Kidney (tissue), 14 donors: ENCODE data around the gene OBSCN. TPM values are rescaled to one million over a fixed set of nuclear protein-coding genes. Genes with fewer than 3 reads are reported as not detected.
"Not testable (repeated sequence)": the region's sequence is repeated elsewhere in the genome, so short reads cannot be mapped to it uniquely, and the experiment has no call there.

ENCODE experiments used
- DNase-seq, 5 donors: peaks; one replicate each; pipeline ENCODE4 v3.0.0-alpha.2; 2013 to 2020
- FAIRE-seq: peaks from 2 replicates; lab custom pipeline; 2012; peaks lifted over from hg19 to GRCh38; lab: Jason Lieb, UNC
- H3K27ac ChIP-seq, 2 donors: one replicate each; pipeline ENCODE4 v1.7.0; 2013; ENCODE audit warnings: low read depth in 2 of 2, low read length in 2 of 2, inconsistent platforms in 1 of 2
- H3K27me3 ChIP-seq: one replicate; pipeline ENCODE4 v1.7.1; 2013; ENCODE audit warnings: low read length, inconsistent platforms; ENCODE audit not compliant: control insufficient read depth, insufficient read depth
- H3K36me3 ChIP-seq, 3 donors: one replicate each; pipeline versions ENCODE4 v1.7.0 to v1.7.1; 2013; ENCODE audit warnings: low read length in 3 of 3, control low read depth in 1 of 3, inconsistent platforms in 1 of 3; ENCODE audit not compliant: insufficient read depth in 3 of 3, control insufficient read depth in 2 of 3
- H3K4me1 ChIP-seq, 3 donors: one replicate each; pipeline versions ENCODE4 v1.7.0 to v1.7.1; 2013; ENCODE audit warnings: low read length in 3 of 3, inconsistent platforms in 1 of 3, low read depth in 1 of 3; ENCODE audit not compliant: control insufficient read depth in 2 of 3, insufficient read depth in 2 of 3
- H3K4me3 ChIP-seq, 3 donors: one replicate each; pipeline versions ENCODE4 v1.7.0 to v1.8.1; 2013; ENCODE audit warnings: low read length in 3 of 3, control low read depth in 1 of 3, inconsistent platforms in 1 of 3
- H3K9ac ChIP-seq, 3 donors: one replicate each; pipeline versions ENCODE4 v1.7.0 to v1.7.1; 2013; ENCODE audit warnings: low read length in 3 of 3, control low read depth in 1 of 3, inconsistent platforms in 1 of 3
- H3K9me3 ChIP-seq, 3 donors: one replicate each; pipeline versions ENCODE4 v1.7.0 to v1.7.1; 2013; ENCODE audit warnings: low read length in 3 of 3, control low read depth in 1 of 3, inconsistent platforms in 1 of 3; ENCODE audit not compliant: control insufficient read depth in 2 of 3, insufficient read depth in 1 of 3
- CTCF ChIP-seq: IDR thresholded peaks from 3 replicates; pipeline ENCODE4 v1.5.1; 2012; ENCODE audit warnings: mild to moderate bottlenecking, moderate library complexity, borderline replicate concordance; ENCODE audit not compliant: insufficient read depth; ENCODE audit errors: extremely low read depth
- intact Hi-C: fragments of 100-400 bp; cut with DNase I; formaldehyde crosslinking; loops from one replicate; pipeline ENCODE4 v1.11.1; 2022
- polyA plus RNA-seq: library from polyadenylated mRNA; stranded (reverse); fragments of 350-450 nt; fragmentation: Illumina TruSeq; extraction: RNeasy Lipid Tissue Mini Kit (QIAGEN cat#74804); gene quantifications from one replicate; pipeline ENCODE4 v1.2.3, GENCODE V29; 2014; ENCODE audit warnings: low read depth, low replicate concordance; ENCODE audit not compliant: insufficient read depth
- total RNA-seq: library from RNA; stranded (reverse); fragmentation: NEBNext Ultra II Directional; extraction: Animal tissue kit (Norgen Biotek cat#: 25700); gene quantifications from one replicate; pipeline ENCODE4 v1.2.1, GENCODE V29; 2021
- donor health status: control.
- donor health status: control.
- donor health status: control.
- donor health status: control.
- donor health status: control.
- donor health status: DM: yes; HTN: yes; CAD: no.
- donor health status: Normal renal cell carcinoma (clear cell type).

Gene OBSCN
- total and polyA plus RNA-seq, 2 donors from 2014 or later, result 14.5 to 30.0 TPM

GRCh38 chr1:228245111-228245510 is 37.3 kb downstream of the OBSCN start:
- Histone ChIP-seq H3K4me3 (no peak overlapping the region), H3K4me1 (no peaks in the 10 kb centered on the region), H3K27me3 (no peaks in the 10 kb centered on the region), H3K36me3 (peaks cover 7 to 26% (median 14%) of the 10 kb centered on the region in 3 donors), H3K9ac (no peak overlapping the region), H3K9me3 (peaks cover 0 to 34% (median 2%) of the 10 kb centered on the region in 3 donors), H3K27ac (no peak overlapping the region)
- DNase-seq, result no peak
- TF ChIP-seq CTCF, result no peak
- intact Hi-C loops, result no loop called here
- FAIRE-seq, result no peak

GRCh38 chr1:228246216-228246900 is 38.5 kb downstream of the OBSCN start:
- peaks cover 7 to 26% (median 14%) of the 10 kb centered on the region in 3 donors for H3K36me3 ChIP-seq
- FAIRE-seq (no peak), DNase-seq (no peak)
- no peaks in the 10 kb centered on the region for H3K27me3 ChIP-seq
- no peaks in the 10 kb centered on the region for H3K4me1 ChIP-seq
- H3K27ac ChIP-seq, result no peak overlapping the region
- intact Hi-C loops, result no loop called here
- no peak overlapping the region for H3K4me3 ChIP-seq
- no peak overlapping the region for H3K9ac ChIP-seq
- no peak for TF ChIP-seq CTCF
- peaks cover 0 to 31% (median 2%) of the 10 kb centered on the region in 3 donors for H3K9me3 ChIP-seq

DNA sequence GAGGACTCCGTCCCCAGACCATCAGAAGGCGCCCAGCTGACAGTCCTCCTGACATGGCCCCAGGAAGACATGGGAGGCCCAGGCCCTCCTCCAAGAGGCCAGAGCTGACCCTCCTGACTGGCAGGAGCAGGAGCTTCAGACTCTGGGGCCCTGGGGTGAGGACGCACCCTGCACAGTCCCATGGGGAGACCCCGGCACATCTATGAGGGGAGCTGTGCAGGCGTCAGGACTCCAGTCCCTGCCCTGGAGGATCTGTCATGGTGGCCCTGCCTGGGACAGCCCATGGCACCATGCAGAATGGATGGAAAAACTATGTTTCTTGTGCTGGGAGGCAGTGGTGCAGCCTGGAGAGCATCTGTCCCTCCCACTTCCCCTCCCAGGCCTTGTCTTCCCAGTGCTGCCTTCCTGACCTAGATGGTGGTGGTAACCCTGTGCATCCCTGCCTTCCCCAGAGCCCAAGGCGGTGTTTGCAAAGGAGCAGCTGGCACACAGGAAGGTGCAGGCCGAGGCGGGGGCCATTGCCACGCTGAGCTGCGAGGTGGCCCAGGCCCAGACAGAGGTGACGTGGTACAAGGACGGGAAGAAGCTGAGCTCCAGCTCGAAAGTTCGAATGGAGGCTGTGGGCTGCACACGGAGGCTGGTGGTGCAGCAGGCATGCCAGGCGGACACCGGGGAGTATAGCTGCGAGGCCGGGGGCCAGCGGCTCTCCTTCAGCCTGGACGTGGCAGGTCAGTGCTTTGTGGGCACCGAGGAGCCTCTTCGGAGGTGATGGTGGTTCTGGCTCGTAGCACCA is 41.9 kb downstream of the OBSCN start:
- no peak for FAIRE-seq
- Histone ChIP-seq H3K27ac (no peak overlapping the region), H3K27me3 (no peaks in the 10 kb centered on the region), H3K36me3 (peaks cover 7 to 15% (median 12%) of the 10 kb centered on the region in 3 donors), H3K9ac (no peak overlapping the region), H3K9me3 (peaks cover 0 to 13% (median 2%) of the 10 kb centered on the region in 3 donors), H3K4me3 (no peak overlapping the region), H3K4me1 (no peaks in the 10 kb centered on the region)
- intact Hi-C loops, result no loop called here
- TF ChIP-seq CTCF, result no peak
- DNase-seq, result no peak

DNA sequence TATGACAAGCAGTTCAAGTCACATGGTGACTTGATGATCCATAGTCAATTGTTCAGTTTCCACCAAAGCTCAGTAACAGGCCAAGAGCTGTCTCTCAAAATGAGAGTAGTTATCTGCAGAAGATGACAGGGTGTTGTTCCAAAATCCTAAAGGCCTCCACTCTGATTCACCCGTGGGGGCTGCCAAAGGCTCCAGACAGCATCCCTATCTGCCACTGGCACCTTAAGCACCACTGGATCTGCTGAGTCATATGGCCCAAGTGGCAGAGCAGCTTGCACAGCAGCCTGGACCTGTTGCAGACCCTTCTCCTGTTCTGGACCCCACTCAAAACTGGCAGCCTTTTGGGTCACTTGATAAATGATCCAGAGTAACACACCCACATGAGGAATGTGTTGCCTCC is 44.6 kb downstream of the OBSCN start:
- H3K9me3 ChIP-seq, H3K4me1 ChIP-seq, H3K36me3 ChIP-seq, FAIRE-seq, H3K27me3 ChIP-seq, H3K4me3 ChIP-seq, H3K27ac ChIP-seq, H3K9ac ChIP-seq, intact Hi-C loops, DNase-seq: not testable (repeated sequence)
